ENCODE results near the gene COX19.
"Not testable (repeated sequence)": the region's sequence is repeated elsewhere in the genome, so short reads cannot be mapped to it uniquely, and the experiment has no call there.

COX19 gene

GRCh38 chr7:1008733-1009363 is 33.5 kb upstream of the COX19 start:
- DNase-seq (ENCODE audit: extremely low spot score), result no peak
- TF ChIP-seq ZNF384 (IDR thresholded peaks at IDR 0.05), result no peak
- TF ChIP-seq FOXA1 (IDR thresholded peaks at IDR 0.05), result no peak
- no peak for TF ChIP-seq SUZ12 (IDR thresholded peaks at IDR 0.05)
- no peak for TF ChIP-seq BHLHE40 (IDR thresholded peaks at IDR 0.05; ENCODE audit: borderline replicate concordance)
- TF ChIP-seq LEF1 (IDR thresholded peaks at IDR 0.05; ENCODE audit: borderline replicate concordance), result no peak
- no peak for TF ChIP-seq FOXK2 (IDR thresholded peaks at IDR 0.05)
- no peak for TF ChIP-seq HDGF (IDR thresholded peaks at IDR 0.05; ENCODE audit: borderline replicate concordance)
- no peak for TF ChIP-seq NFRKB (IDR thresholded peaks at IDR 0.05)
- TF ChIP-seq L3MBTL2 (conservative IDR thresholded peaks at IDR 0.05), result no peak
- TF ChIP-seq TARDBP (IDR thresholded peaks at IDR 0.05), result no peak
- TF ChIP-seq SP1 (IDR thresholded peaks at IDR 0.05), result no peak
- TF ChIP-seq, protein P1, sequence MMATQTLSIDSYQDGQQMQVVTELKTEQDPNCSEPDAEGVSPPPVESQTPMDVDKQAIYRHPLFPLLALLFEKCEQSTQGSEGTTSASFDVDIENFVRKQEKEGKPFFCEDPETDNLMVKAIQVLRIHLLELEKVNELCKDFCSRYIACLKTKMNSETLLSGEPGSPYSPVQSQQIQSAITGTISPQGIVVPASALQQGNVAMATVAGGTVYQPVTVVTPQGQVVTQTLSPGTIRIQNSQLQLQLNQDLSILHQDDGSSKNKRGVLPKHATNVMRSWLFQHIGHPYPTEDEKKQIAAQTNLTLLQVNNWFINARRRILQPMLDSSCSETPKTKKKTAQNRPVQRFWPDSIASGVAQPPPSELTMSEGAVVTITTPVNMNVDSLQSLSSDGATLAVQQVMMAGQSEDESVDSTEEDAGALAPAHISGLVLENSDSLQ (IDR thresholded peaks at IDR 0.05), result no peak
- TF ChIP-seq ARNT (IDR thresholded peaks at IDR 0.05), result no peak
- TF ChIP-seq CTBP1 (IDR thresholded peaks at IDR 0.05; ENCODE audit: borderline replicate concordance), result no peak
- TF ChIP-seq ELF4 (IDR thresholded peaks at IDR 0.05), result no peak
- no peak for TF ChIP-seq FOXM1 (IDR thresholded peaks at IDR 0.05; ENCODE audit: borderline replicate concordance)
- ChIA-PET CTCF (no interaction called here), POLR2A (no interaction called here)

- TF ChIP-seq SP1 (IDR thresholded peaks at IDR 0.05), result no peak
- no peak for TF ChIP-seq SUZ12 (IDR thresholded peaks at IDR 0.05)
- no peak for TF ChIP-seq FOXK2 (IDR thresholded peaks at IDR 0.05)
- TF ChIP-seq ELF4 (IDR thresholded peaks at IDR 0.05), result no peak
- TF ChIP-seq LEF1 (IDR thresholded peaks at IDR 0.05; ENCODE audit: borderline replicate concordance), result no peak
- TF ChIP-seq, protein P1 (IDR thresholded peaks at IDR 0.05), result no peak
- no peak for TF ChIP-seq ZNF384 (IDR thresholded peaks at IDR 0.05)
- no peak for TF ChIP-seq CTBP1 (IDR thresholded peaks at IDR 0.05; ENCODE audit: borderline replicate concordance)
- no peak for TF ChIP-seq ARNT (IDR thresholded peaks at IDR 0.05)
- TF ChIP-seq BHLHE40 (IDR thresholded peaks at IDR 0.05; ENCODE audit: borderline replicate concordance), result no peak
- no peak for TF ChIP-seq L3MBTL2 (conservative IDR thresholded peaks at IDR 0.05)
- no peak for TF ChIP-seq NFRKB (IDR thresholded peaks at IDR 0.05)
- TF ChIP-seq HDGF (IDR thresholded peaks at IDR 0.05; ENCODE audit: borderline replicate concordance), result no peak
- no peak for TF ChIP-seq FOXA1 (IDR thresholded peaks at IDR 0.05)
- no peak for TF ChIP-seq FOXM1 (IDR thresholded peaks at IDR 0.05; ENCODE audit: borderline replicate concordance)
- TF ChIP-seq TARDBP (IDR thresholded peaks at IDR 0.05), result no peak
- DNase-seq (ENCODE audit: extremely low spot score), result no peak
- CTCF ChIA-PET, result no interaction called here
Measured at GRCh38 chr7:1007901-1008300, 32.6 kb upstream of the COX19 start.

DNA sequence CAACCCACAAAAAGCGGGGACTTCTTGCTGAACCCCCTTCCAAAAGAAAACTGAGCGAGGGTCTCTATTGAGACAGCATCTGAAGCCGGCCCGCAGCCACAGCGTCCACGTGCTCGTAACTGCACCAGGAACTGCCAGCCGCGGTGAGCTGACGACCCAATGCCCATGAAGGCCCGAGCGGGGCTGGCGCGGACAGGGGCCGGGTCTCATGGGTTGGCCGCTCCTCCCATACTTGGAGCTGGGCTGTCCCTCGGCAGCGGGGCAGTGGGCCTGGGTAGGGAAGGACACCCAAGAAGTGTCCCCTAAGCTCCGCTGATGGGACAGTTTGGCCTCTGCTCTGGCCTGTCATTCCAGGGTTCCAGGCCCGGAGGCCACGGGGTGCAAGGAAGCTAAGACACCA is 30.0 kb upstream of the COX19 start:
- DNase-seq (ENCODE audit: extremely low spot score), result no peak
- ChIA-PET CTCF (no interaction called here), POLR2A (no interaction called here)
- TF ChIP-seq LEF1 (IDR thresholded peaks at IDR 0.05; ENCODE audit: borderline replicate concordance) (no peak), FOXA1 (IDR thresholded peaks at IDR 0.05) (no peak), ARNT (IDR thresholded peaks at IDR 0.05) (no peak), SP1 (IDR thresholded peaks at IDR 0.05) (no peak), TARDBP (IDR thresholded peaks at IDR 0.05) (no peak), ELF4 (IDR thresholded peaks at IDR 0.05) (no peak), SUZ12 (IDR thresholded peaks at IDR 0.05) (no peak), BHLHE40 (IDR thresholded peaks at IDR 0.05; ENCODE audit: borderline replicate concordance) (no peak)
- TF ChIP-seq, protein P1 (IDR thresholded peaks at IDR 0.05), result no peak

More at GRCh38 chr7:1007901-1008300, 32.6 kb upstream of the COX19 start:
- POLR2A ChIA-PET, result no interaction called here

DNA sequence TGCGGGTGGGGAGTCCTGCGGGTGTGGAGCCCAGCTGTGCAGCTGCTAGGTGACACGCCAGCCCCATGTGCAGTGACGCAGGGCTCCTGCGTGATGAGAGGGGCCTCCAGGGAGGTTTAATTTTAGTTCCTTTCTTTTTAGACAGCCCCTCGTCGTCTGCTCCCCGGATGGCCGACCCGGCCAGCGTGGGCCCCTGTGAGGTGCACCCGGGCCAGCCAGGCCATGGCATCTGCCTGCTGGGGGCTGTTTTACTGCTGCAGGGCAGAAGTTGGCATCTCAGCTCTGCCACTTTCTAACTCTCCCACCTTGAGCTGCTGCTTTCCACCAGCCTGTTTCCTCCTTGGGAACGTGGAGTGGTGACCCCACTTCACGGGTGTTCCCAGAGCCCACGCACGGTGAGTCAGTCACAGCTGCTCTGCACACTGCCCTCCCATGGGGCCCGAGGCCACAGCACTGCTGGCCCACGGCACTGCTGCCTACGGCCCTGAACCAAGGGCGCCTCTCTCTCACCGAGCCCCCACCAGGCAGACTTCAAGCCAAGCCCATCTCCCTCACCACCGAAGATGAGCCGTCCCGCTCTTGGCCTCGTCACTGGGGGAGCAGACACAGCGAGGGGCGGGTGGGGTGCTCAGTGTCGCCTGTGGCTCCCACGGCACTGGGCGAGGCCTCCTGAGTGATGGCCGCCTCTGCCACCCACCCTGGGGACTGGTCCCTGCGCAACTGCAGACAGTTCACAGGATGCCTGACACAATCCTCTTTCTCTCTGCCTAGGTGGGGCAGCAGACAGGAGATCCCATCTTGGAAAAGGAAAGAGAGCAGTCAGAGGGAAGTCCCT is 28.9 kb upstream of the COX19 start:
- DNase-seq (ENCODE audit: extremely low spot score), result no peak
- CTCF ChIA-PET, result no interaction called here
- TF ChIP-seq BHLHE40 (IDR thresholded peaks at IDR 0.05; ENCODE audit: borderline replicate concordance), result no peak
- TF ChIP-seq NFRKB (IDR thresholded peaks at IDR 0.05), result no peak
- TF ChIP-seq ARNT (IDR thresholded peaks at IDR 0.05), result no peak
- TF ChIP-seq L3MBTL2 (conservative IDR thresholded peaks at IDR 0.05), result no peak
- TF ChIP-seq SP1 (IDR thresholded peaks at IDR 0.05), result no peak
- TF ChIP-seq, protein P1 (IDR thresholded peaks at IDR 0.05), result no peak
- no peak for TF ChIP-seq FOXM1 (IDR thresholded peaks at IDR 0.05; ENCODE audit: borderline replicate concordance)
- no peak for TF ChIP-seq CTBP1 (IDR thresholded peaks at IDR 0.05; ENCODE audit: borderline replicate concordance)
- TF ChIP-seq FOXK2 (IDR thresholded peaks at IDR 0.05), result no peak
- no peak for TF ChIP-seq ELF4 (IDR thresholded peaks at IDR 0.05)
- TF ChIP-seq ZNF384 (IDR thresholded peaks at IDR 0.05), result no peak
- no peak for TF ChIP-seq LEF1 (IDR thresholded peaks at IDR 0.05; ENCODE audit: borderline replicate concordance)
- no peak for TF ChIP-seq FOXA1 (IDR thresholded peaks at IDR 0.05)
- no peak for TF ChIP-seq TARDBP (IDR thresholded peaks at IDR 0.05)
- no peak for TF ChIP-seq SUZ12 (IDR thresholded peaks at IDR 0.05)
- POLR2A ChIA-PET, result no interaction called here

DNA sequence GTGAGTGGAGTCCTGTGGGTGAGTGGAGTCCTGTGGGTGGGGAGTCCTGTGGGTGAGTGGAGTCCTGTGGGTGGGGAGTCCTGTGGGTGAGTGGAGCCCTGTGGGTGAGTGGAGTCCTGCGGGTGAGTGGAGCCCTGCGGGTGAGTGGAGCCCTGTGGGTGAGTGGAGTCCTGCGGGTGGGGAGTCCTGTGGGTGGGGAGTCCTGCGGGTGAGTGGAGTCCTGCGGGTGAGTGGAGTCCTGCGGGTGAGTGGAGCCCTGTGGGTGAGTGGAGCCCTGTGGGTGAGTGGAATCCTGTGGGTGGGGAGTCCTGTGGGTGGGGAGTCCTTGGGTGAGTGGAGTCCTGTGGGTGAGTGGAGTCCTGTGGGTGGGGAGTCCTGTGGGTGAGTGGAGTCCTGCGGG is 27.1 kb upstream of the COX19 start:
- POLR2A ChIA-PET; DNase-seq (ENCODE audit: extremely low spot score); CTCF ChIA-PET: not testable (repeated sequence)

DNA sequence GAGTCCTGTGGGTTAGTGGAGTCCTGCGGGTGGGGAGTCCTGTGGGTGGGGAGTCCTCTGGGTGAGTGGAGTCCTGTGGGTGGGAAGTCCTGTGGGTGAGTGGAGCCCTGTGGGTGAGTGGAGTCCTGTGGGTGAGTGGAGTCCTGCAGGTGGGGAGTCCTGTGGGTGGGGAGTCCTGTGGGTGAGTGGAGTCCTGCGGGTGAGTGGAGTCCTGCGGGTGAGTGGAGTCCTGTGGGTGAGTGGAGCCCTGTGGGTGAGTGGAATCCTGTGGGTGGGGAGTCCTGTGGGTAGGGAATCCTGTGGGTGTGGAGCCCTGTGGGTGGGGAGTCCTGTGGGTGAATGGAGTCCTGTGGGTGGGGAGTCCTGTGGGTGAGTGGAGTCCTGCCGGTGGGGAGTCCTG is 26.7 kb upstream of the COX19 start:
- CTCF ChIA-PET, POLR2A ChIA-PET: not testable (repeated sequence)

More for the DNA sequence above, 26.7 kb upstream of the COX19 start:
- not testable (repeated sequence) for DNase-seq (ENCODE audit: extremely low spot score)

All from HEK293T (cell line).